SJCRH30 (cell line): ENCODE results near the gene UNC13A. TPM values are rescaled to one million over a fixed set of nuclear protein-coding genes. Genes with fewer than 3 reads are reported as not detected.

Source experiments
- DNase-seq, 2 experiments: peaks; one replicate each; pipeline ENCODE4 v3.0.0-alpha.2; 2015 to 2020
- H3K27ac ChIP-seq: fragments of 250-450 bp; sonication (Bioruptor Pico); 2 replicates; pipeline ENCODE4 v1.5.1; 2020; ENCODE audit warnings: mild to moderate bottlenecking, moderate library complexity
- H3K27me3 ChIP-seq: fragments of 250-450 bp; sonication (Bioruptor Pico); 2 replicates; pipeline ENCODE4 v1.5.1; 2020; ENCODE audit warnings: mild to moderate bottlenecking, moderate library complexity
- H3K36me3 ChIP-seq: fragments of 250-450 bp; sonication (Bioruptor Pico); 2 replicates; pipeline ENCODE4 v1.5.1; 2020; ENCODE audit warnings: mild to moderate bottlenecking, moderate library complexity
- H3K4me1 ChIP-seq: fragments of 250-450 bp; sonication (Bioruptor Pico); 2 replicates; pipeline ENCODE4 v1.5.1; 2020; ENCODE audit warnings: mild to moderate bottlenecking, moderate library complexity
- H3K4me3 ChIP-seq: fragments of 250-450 bp; sonication (Bioruptor Pico); 2 replicates; pipeline ENCODE4 v1.5.1; 2020; ENCODE audit warnings: mild to moderate bottlenecking, moderate library complexity
- H3K9me3 ChIP-seq: fragments of 250-450 bp; sonication (Bioruptor Pico); replicated peaks from 2 replicates; pipeline ENCODE4 v1.5.1; 2020; ENCODE audit warnings: mild to moderate bottlenecking, moderate library complexity
- total RNA-seq: library from RNA; depleted of rRNA; stranded (reverse); fragments of >200 nt; shearing (Covaris generic); gene quantifications from 2 replicates; pipeline ENCODE4 v1.2.3, GENCODE V29; 2014; rRNA removed

Gene UNC13A
- 0.02 TPM in 1 of 2 replicates, not detected in the other for total RNA-seq

DNA sequence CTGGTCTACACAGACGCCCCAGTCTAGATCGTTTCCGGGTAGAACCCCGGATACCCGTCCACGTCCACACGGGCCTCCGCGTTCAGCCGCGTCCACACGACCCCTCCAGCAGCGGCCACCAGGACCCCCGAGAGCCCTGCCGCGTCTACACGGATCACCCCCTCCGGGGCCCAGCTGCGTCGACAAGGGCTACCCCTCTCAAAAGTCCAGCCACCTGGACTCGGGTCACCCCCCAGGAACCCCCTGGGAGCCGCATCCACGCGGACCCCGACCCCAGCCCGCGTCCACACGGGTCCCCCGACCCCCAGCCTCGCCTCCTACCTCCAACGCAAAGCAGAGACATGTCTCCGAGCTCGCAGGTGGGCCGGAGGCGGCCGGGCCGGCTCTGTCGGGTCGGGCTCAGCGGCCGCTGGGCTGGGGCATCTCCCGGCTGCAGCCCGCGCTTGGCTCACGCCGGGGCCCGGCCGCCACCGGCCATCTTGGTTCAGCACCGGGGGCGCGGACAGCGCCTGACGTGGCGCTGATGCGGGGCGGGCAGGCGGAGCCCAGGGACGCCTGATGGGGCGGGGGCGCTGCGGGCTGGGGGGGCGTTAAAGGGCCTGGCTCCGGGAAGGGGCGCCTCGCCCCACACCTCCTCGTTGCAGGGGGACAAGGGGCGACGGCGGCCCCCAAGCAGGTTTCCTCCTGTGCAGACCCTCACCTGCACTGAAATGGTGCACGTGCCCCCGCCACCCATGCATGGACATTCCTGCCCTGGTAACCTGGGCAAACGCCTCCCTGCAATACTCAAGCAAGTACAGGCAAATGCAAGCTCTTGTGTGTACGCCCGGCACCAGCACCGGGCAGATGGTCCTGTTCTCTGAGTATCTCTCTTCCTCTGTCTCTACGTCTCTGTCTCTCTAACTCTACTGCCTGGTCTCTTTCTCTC is at the start of gene UNC13A:
UNC13A (minus strand) TSS at position 498 of the 928 bp plus-strand sequence; CDS start at position 343, 155 bp downstream.
- no peaks in the 10 kb centered on the region for H3K36me3 ChIP-seq
- H3K4me3 ChIP-seq = no peak within 1 kb of the TSS
- H3K4me1 ChIP-seq = no peaks in the 10 kb centered on the region
- no peak for DNase-seq
- H3K9me3 ChIP-seq = no peaks in the 10 kb centered on the region
- H3K27me3 ChIP-seq = peaks cover 3% of the 10 kb centered on the region; the same call in 1 of the 2 replicates
- H3K27ac ChIP-seq = no peak within 1 kb of the TSS

DNA sequence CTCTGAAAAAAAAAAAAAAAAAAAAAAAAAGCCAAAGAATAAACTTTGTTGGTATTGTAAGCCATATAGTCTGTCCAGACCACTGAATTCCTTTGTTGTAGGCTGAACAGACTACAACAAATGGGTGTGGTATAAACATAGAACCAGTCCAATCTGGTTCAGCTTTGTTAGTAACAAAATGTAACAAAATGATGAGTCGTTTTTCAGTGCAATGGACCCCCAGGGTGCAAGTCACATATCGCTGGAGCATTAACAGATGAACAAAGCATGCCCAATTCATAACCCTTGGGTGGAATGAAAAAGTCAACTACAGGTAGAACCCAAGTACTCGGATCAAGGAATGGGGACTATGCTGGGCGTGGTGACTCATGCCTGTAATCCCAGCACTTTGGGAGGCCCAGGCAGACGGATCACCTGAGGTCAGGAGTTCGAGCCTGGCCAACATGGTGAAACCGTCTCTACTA is 49.6 kb upstream of the UNC13A start:
- Histone ChIP-seq H3K36me3 (peaks cover 37% of the 10 kb centered on the region), H3K27ac (no peak overlapping the region)
- DNase-seq = no peak

DNA sequence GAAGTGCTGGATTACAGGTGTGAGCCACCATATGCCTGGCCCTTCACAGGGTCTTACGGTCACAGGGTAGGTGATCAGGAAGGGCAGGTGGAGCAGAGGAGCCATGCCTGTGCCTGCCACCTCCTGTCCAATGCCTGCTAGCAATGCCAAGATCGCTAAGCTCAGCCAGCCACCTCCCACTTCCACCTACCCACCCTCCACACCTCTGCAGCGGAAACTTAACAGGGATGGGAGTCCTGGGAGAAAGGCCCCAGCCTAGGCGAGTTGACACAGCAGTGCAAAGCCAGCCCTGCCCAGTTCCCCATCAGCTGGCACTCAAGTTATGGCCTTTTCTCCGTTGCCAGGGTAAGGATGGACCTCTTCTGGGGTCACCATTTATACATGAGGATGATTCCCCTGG is 47.3 kb upstream of the UNC13A start:
- DNase-seq = no peak
- peaks cover 60% of the 10 kb centered on the region for H3K36me3 ChIP-seq
- H3K4me3 ChIP-seq = no peak overlapping the region
- H3K27ac ChIP-seq = no peak overlapping the region
- H3K27me3 ChIP-seq = no peaks in the 10 kb centered on the region
- H3K4me1 ChIP-seq = peaks cover 15% of the 10 kb centered on the region
- H3K9me3 ChIP-seq = no peaks in the 10 kb centered on the region

More for the DNA sequence above, 49.6 kb upstream of the UNC13A start:
- H3K4me1 ChIP-seq = peaks cover 15% of the 10 kb centered on the region
- no peaks in the 10 kb centered on the region for H3K9me3 ChIP-seq
- H3K27me3 ChIP-seq = no peaks in the 10 kb centered on the region
- no peak overlapping the region for H3K4me3 ChIP-seq

DNA sequence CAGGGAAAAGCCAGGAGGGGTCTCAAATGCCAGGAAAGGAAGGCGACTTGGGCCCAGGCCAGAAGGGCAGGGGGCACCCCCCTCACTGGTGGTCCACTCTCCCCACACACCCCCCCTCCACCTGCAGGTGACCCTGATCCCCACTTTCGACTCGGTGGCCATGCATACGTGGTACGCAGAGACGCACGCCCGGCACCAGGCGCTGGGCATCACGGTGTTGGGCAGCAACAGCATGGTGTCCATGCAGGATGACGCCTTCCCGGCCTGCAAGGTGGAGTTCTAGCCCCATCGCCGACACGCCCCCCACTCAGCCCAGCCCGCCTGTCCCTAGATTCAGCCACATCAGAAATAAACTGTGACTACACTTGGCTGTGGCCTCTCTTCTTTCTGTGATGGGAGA is 46.0 kb upstream of the UNC13A start:
- Histone ChIP-seq H3K4me3 (no peak overlapping the region), H3K36me3 (peaks cover 73% of the 10 kb centered on the region), H3K27ac (no peak overlapping the region), H3K27me3 (no peaks in the 10 kb centered on the region), H3K4me1 (peaks cover 12% of the 10 kb centered on the region), H3K9me3 (no peaks in the 10 kb centered on the region)
- no peak for DNase-seq

DNA sequence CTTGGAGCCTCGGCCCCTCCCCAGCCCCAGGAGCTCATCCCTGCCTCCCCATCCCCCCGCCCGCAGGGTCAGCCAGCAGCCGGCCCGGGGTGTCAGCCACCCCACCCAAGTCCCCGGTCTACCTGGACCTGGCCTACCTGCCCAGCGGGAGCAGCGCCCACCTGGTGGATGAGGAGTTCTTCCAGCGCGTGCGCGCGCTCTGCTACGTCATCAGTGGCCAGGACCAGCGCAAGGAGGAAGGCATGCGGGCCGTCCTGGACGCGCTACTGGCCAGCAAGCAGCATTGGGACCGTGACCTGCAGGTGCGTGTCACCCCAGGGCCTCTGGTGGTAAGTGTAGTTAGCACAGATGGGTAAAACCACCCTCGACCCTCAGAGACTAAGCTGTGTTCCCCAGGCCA is 45.0 kb upstream of the UNC13A start:
- Histone ChIP-seq H3K27ac (no peak overlapping the region), H3K4me3 (no peak overlapping the region), H3K27me3 (no peaks in the 10 kb centered on the region), H3K9me3 (no peaks in the 10 kb centered on the region), H3K4me1 (peaks cover 3% of the 10 kb centered on the region; the same call in 1 of the 2 replicates), H3K36me3 (peaks cover 79% of the 10 kb centered on the region)
- DNase-seq = no peak

DNA sequence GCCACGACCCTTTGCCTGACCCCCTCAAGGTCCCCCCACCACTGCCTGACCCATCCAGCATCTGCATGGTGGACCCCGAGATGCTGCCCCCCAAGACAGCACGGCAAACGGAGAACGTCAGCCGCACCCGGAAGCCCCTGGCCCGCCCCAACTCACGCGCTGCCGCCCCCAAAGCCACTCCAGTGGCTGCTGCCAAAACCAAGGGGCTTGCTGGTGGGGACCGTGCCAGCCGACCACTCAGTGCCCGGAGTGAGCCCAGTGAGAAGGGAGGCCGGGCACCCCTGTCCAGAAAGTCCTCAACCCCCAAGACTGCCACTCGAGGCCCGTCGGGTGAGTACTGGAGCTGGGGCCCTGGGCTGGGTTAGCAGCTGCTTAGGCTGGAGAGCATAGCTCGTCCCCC is 39.7 kb upstream of the UNC13A start:
- Histone ChIP-seq H3K4me1 (no peaks in the 10 kb centered on the region), H3K27me3 (no peaks in the 10 kb centered on the region), H3K4me3 (no peak overlapping the region), H3K36me3 (peaks cover 79% of the 10 kb centered on the region), H3K27ac (no peak overlapping the region), H3K9me3 (no peaks in the 10 kb centered on the region)
- DNase-seq = no peak

DNA sequence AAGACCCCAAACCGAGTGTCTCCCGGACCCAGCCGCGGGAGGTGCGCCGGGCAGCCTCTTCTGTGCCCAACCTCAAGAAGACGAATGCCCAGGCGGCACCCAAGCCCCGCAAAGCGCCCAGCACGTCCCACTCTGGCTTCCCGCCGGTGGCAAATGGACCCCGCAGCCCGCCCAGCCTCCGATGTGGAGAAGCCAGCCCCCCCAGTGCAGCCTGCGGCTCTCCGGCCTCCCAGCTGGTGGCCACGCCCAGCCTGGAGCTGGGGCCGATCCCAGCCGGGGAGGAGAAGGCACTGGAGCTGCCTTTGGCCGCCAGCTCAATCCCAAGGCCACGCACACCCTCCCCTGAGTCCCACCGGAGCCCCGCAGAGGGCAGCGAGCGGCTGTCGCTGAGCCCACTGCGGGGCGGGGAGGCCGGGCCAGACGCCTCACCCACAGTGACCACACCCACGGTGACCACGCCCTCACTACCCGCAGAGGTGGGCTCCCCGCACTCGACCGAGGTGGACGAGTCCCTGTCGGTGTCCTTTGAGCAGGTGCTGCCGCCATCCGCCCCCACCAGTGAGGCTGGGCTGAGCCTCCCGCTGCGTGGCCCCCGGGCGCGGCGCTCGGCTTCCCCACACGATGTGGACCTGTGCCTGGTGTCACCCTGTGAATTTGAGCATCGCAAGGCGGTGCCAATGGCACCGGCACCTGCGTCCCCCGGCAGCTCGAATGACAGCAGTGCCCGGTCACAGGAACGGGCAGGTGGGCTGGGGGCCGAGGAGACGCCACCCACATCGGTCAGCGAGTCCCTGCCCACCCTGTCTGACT is 39.0 kb upstream of the UNC13A start:
- no peak overlapping the region for H3K4me3 ChIP-seq
- H3K4me1 ChIP-seq = no peaks in the 10 kb centered on the region
- peaks cover 74% of the 10 kb centered on the region for H3K36me3 ChIP-seq
- no peaks in the 10 kb centered on the region for H3K27me3 ChIP-seq
- DNase-seq = no peak
- no peaks in the 10 kb centered on the region for H3K9me3 ChIP-seq
- H3K27ac ChIP-seq = no peak overlapping the region

DNA sequence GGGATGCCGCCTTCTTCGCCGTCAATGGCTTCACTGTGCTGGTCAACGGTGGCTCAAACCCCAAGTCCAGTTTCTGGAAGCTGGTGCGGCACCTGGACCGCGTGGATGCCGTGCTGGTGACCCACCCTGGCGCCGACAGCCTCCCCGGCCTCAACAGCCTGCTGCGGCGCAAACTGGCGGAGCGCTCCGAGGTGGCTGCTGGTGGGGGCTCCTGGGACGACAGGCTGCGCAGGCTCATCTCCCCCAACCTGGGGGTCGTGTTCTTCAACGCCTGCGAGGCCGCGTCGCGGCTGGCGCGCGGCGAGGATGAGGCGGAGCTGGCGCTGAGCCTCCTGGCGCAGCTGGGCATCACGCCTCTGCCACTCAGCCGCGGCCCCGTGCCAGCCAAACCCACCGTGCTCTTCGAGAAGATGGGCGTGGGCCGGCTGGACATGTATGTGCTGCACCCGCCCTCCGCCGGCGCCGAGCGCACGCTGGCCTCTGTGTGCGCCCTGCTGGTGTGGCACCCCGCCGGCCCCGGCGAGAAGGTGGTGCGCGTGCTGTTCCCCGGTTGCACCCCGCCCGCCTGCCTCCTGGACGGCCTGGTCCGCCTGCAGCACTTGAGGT is 38.1 kb upstream of the UNC13A start:
- H3K27me3 ChIP-seq = no peaks in the 10 kb centered on the region
- peaks cover 68% of the 10 kb centered on the region for H3K36me3 ChIP-seq
- DNase-seq = no peak
- H3K27ac ChIP-seq = no peak overlapping the region
- no peaks in the 10 kb centered on the region for H3K9me3 ChIP-seq
- H3K4me3 ChIP-seq = no peak overlapping the region
- no peaks in the 10 kb centered on the region for H3K4me1 ChIP-seq

DNA sequence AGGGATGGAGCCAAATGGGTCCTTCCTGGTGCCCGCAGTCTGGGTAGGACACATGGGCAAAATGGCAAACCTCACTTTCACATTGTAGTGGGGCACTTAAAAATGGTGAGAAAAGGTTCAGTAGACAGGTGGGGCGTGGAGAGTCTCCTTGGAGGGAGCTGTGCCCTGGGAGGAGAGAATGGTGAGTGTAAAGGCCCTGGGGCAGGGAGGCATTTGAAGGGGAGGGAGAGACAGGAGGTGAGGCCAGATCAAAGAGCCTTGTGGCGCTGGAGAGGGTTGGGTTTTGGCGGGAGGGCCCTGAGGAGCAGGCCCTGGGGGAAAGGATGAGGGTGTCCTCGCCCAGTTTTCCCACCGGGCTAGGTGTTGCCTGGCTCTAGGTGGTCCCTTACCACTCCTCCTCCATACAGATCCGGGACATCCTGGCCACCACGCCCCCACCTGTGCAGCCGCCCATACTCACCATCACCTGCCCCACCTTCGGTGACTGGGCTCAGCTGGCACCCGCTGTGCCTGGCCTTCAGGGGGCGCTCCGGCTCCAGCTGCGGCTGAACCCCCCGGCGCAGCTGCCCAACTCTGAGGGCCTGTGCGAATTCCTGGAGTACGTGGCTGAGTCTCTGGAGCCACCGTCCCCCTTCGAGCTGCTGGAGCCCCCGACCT is 37.4 kb upstream of the UNC13A start:
- peaks cover 3% of the 10 kb centered on the region; the same call in 1 of the 2 replicates for H3K4me1 ChIP-seq
- no peak for DNase-seq
- no peak overlapping the region for H3K27ac ChIP-seq
- no peak overlapping the region for H3K4me3 ChIP-seq
- H3K27me3 ChIP-seq = no peaks in the 10 kb centered on the region
- H3K9me3 ChIP-seq = no peaks in the 10 kb centered on the region
- peaks cover 61% of the 10 kb centered on the region for H3K36me3 ChIP-seq

DNA sequence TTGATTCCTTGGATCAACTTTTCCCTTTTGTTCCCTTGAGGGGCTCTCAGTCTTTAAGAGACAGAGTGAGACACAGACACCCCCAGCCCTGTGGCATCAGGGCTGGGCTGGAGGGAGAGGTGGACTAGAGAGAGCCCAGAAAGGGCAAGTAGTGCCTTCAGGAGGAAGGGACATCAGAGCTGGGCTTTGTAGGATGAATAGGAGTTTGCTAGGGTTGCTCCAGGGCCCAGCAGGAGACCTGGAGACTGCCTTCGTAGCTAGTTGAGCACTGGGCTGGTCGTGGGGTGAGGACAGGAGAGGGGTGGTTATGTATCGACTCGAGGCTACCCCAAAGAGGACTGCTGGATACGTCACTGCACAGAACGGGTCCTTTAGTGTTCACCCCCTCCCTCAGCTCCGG is 36.5 kb upstream of the UNC13A start:
- no peaks in the 10 kb centered on the region for H3K9me3 ChIP-seq
- DNase-seq = no peak
- no peak overlapping the region for H3K4me3 ChIP-seq
- no peaks in the 10 kb centered on the region for H3K27me3 ChIP-seq
- H3K27ac ChIP-seq = no peak overlapping the region
- H3K4me1 ChIP-seq = peaks cover 3% of the 10 kb centered on the region; the same call in 1 of the 2 replicates
- H3K36me3 ChIP-seq = peaks cover 52% of the 10 kb centered on the region

DNA sequence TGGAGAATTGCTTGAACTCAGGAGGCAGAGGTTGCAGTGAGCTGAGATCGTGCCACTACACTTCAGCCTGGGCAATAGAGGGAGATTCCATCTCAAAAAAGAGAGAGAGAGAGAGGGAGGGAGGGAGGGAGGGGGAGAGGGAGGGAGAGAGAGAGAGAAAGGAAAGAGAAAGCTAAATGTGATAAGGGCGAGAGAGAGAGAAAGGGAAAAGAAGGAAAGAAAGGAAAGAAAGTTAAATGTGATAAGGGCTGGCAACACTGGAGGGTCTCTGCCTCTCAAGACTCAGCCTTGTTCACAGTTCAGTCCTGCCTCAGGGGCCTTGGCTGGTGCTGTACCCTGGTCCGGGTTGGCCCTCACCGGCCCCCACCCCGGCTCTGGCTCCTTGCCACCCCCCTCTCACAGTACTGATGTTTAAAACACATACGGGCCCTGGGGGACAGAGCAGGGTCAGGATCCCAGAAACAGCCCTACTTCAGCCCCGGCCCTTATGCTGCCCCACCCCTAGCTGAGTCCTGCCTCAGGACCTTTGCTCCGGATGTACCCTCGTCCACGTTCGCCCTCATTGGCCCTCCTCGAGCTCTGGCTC is 34.6 kb upstream of the UNC13A start:
- Histone ChIP-seq H3K27me3 (no peaks in the 10 kb centered on the region), H3K36me3 (peaks cover 38% of the 10 kb centered on the region), H3K4me1 (peaks cover 3% of the 10 kb centered on the region; the same call in 1 of the 2 replicates), H3K4me3 (no peak overlapping the region), H3K27ac (no peak overlapping the region), H3K9me3 (no peaks in the 10 kb centered on the region)
- DNase-seq = no peak

DNA sequence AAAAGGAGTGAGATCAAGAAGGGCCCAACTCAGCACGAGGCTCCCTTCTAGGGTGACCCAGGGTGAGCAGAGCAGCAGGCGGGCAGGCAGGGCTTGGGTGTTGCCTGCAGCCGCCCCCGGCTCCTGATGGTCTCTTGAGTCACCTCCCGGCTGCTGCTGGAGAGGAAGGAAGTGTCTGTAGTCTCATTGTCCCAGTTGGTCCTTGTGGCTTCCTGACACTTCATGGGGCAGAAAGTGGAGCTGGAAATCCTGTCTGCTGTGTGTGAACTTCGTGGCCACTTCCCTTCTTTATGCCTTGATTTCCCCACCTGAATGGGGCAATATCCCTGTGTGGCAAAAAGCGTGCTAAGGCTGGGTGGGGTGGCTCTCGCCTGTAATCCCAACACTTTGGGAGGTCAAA is 33.7 kb upstream of the UNC13A start:
- H3K9me3 ChIP-seq = no peaks in the 10 kb centered on the region
- no peak overlapping the region for H3K4me3 ChIP-seq
- DNase-seq = no peak
- peaks cover 30% of the 10 kb centered on the region for H3K36me3 ChIP-seq
- H3K27ac ChIP-seq = no peak overlapping the region
- H3K4me1 ChIP-seq = peaks cover 3% of the 10 kb centered on the region; the same call in 1 of the 2 replicates
- no peaks in the 10 kb centered on the region for H3K27me3 ChIP-seq

DNA sequence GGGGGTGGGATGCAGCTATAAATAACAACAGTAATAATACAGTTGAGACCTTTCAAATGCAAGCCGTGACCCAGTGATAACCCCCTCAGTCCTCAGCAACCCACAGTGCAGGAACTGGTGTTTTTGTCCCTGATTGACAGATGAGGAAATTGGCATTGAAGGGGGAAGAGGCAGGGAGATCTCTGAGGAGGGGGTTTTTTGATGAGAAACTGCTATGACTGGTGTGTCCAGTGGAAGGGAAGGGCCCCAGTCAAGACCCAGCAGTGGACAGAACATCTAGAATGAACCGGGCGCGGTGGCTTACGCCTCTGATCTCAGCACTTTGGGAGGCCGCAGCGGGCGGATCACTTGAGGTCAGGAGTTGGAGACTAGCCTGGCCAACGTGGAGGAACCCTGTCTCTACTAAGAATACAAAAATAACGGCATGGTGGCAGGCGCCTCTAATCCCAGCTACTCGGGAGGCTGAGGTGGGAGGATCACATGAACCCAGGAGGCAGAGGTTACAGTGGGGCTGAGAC is 33.0 kb upstream of the UNC13A start:
- Histone ChIP-seq H3K27ac (no peak overlapping the region), H3K4me1 (peaks cover 3% of the 10 kb centered on the region; the same call in 1 of the 2 replicates), H3K9me3 (no peaks in the 10 kb centered on the region), H3K36me3 (peaks cover 26% of the 10 kb centered on the region), H3K27me3 (no peaks in the 10 kb centered on the region), H3K4me3 (no peak overlapping the region)
- no peak for DNase-seq
